Body of pancreas (tissue), 4 donors: Measurements from ENCODE around the gene GNAT2.

Experiments
- CTCF ChIP-seq, 7 experiments: fragments of 450-650 bp in 4 of 7; fragments of 200-600 bp in 3 of 7; sonication (generic) in 3 of 7; IDR thresholded peaks; one replicate each; pipeline ENCODE4 v1.5.1; 2016 to 2019; ENCODE audit warnings: antibody characterized with exemption in 7 of 7
- POLR2A ChIP-seq, 3 donors: fragments of 450-650 bp; IDR thresholded peaks; one replicate each; pipeline ENCODE4 v1.6.1; 2016; ENCODE audit warnings: antibody characterized with exemption in 3 of 3, mild to moderate bottlenecking in 2 of 3

DNA sequence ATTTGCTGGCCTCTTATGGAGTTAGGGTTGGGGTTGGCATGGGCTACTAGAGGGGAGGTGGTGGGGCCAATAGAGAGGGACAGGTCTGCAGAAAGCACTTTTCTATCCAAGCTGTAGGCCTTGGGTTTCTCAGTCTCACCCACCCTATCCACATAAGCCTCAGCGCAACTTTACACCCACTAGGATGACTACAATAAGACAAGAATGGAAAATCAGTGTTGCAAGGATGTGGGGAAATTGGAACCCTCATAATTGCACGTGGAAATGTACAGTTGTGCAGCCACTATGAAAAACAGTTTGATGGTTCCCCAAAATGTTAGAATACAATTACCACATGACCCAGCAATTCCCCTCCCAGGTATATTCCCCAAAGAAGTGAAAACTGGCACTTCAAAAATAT, 22.4 kb upstream of the GNAT2 start:
- no peak for TF ChIP-seq CTCF (IDR thresholded peaks at IDR 0.05)
- no peak for TF ChIP-seq POLR2A (IDR thresholded peaks at IDR 0.05)
